ENCODE data around the gene SPTY2D1.
A peak's percentile ranks its signal among the peaks of the same experiment; 100 is the strongest.
"Not testable (repeated sequence)": the region's sequence is repeated elsewhere in the genome, so short reads cannot be mapped to it uniquely, and the experiment has no call there.

Gene SPTY2D1, protein sequence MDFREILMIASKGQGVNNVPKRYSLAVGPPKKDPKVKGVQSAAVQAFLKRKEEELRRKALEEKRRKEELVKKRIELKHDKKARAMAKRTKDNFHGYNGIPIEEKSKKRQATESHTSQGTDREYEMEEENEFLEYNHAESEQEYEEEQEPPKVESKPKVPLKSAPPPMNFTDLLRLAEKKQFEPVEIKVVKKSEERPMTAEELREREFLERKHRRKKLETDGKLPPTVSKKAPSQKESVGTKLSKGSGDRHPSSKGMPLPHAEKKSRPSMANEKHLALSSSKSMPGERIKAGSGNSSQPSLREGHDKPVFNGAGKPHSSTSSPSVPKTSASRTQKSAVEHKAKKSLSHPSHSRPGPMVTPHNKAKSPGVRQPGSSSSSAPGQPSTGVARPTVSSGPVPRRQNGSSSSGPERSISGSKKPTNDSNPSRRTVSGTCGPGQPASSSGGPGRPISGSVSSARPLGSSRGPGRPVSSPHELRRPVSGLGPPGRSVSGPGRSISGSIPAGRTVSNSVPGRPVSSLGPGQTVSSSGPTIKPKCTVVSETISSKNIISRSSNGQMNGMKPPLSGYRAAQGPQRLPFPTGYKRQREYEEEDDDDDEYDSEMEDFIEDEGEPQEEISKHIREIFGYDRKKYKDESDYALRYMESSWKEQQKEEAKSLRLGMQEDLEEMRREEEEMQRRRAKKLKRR

DNA sequence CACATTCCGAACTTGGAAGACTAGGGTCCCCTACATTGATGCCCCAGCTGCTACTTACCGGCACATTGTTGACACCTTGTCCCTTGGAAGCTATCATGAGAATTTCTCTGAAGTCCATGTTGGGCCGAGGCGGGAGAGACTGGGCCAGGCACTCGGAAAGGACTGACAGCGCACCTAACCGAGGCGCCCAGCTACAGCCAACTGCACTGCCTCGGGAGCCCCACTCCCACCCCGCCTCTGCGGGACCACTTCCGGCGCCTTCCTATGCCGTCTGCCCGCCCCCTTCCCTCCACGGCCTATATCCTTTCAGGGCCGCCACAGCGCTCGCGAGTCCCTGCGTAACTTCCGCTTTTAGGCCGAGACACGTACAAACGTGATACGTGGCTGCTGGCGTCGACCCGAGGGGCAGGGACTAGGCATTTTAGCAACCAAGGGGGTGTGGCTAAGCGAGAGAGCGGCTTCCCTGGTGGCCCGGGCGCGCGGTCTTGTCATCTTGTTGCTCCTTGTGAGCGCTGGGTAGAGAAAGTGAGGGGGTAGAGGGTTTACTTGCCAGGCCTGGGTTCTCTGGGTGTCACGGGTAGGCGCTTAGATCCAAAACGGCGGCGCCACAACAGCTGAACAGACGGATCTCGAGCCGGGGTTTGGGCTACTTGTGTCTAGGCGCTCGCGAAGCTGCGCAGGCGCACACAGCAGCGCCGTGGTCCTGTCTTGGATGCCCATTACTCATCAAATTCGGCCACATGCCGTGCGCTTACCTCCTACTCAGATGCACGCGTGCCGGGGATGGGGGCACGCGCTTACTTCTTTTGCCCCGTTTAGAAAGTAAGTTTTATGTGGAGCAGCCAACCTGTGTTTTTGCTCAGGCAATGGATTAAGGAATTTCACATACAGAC is at the start of gene SPTY2D1:
Gene SPTY2D1, minus strand, starts transcription at position 203 of the 893 bp plus-strand sequence. Its CDS starts 85 bp downstream, at position 118.
- Mint-ChIP-seq H3K36me3 (no peaks in the 10 kb centered on the region), H3K27me3 (no peaks in the 10 kb centered on the region), H3K9me3 (ENCODE audit: low read depth) (no peaks in the 10 kb centered on the region), H3K4me3 (peak within 1 kb of the TSS; percentile 98), H3K27ac (peak within 1 kb of the TSS; percentile 100), H3K4me1 (ENCODE audit: low read depth) (peaks cover 34% of the 10 kb centered on the region)

DNA sequence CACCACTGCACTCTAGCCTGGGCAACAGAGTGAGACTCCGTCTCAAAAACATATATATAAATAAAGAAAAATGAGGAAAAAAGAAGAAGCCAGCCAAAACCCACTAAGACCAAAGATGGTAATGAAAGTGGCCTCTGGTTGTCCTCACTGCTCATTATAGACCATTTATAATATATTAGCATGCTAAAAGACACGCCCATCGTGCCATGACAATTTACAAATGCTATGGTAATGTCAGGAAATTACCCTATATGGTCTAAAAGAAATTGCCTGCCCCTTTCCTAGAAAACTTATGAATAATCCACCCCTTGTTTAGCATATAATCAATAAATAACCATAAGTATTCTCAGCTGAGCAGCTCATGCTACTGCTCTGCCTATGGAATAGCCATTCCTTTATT is 48.3 kb upstream of the SPTY2D1 start:
- Mint-ChIP-seq H3K27ac (no peak overlapping the region), H3K27me3 (no peaks in the 10 kb centered on the region), H3K9me3 (ENCODE audit: low read depth) (no peaks in the 10 kb centered on the region), H3K4me1 (ENCODE audit: low read depth) (peaks cover 11% of the 10 kb centered on the region), H3K36me3 (no peaks in the 10 kb centered on the region), H3K4me3 (no peak overlapping the region)

DNA sequence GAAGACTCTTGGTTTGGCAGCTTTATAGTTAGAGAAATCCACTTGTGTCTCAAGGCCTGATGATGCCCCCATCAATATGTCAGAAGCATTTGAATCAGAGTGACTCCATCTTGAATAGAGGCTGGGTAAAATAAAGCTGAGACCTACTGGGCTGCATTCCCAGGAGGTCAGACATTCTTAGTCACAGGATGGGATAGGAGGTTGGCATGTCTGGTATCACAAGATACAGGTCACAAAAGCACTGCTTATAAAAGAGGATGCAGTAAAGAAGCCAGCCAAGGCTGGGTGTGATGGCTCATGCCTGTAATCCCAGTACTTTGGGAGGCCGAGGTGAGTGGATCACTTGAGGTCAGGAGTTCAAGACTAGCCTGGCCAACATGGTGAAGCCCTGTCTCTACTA is 47.8 kb upstream of the SPTY2D1 start:
- peaks cover 12% of the 10 kb centered on the region for H3K4me1 Mint-ChIP-seq (ENCODE audit: low read depth)
- H3K4me3 Mint-ChIP-seq; H3K36me3 Mint-ChIP-seq; H3K27me3 Mint-ChIP-seq; H3K27ac Mint-ChIP-seq; H3K9me3 Mint-ChIP-seq (ENCODE audit: low read depth): not testable (repeated sequence)

DNA sequence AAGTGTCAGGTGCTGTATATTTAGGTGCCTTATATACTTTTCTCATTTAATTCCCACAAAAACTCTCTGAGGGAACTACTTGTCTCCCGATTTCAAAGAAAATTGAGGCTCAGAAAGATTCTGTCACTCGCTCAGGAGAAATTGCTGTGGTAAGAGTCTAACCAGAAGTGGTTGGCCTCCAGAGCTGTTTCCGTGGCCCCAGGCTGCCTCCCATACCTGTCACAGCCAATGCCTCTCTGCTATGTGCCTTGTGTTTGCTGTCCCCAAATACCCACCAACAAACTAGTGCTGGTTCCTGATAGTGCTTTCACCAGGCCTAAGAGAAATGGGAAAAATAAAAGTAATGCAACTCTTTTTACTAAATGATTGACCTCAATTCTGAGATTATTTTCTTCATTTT is 43.4 kb upstream of the SPTY2D1 start:
- H3K4me3 Mint-ChIP-seq: no peak overlapping the region
- peaks cover 30% of the 10 kb centered on the region for H3K4me1 Mint-ChIP-seq (ENCODE audit: low read depth)
- no peaks in the 10 kb centered on the region for H3K36me3 Mint-ChIP-seq
- H3K27ac Mint-ChIP-seq: no peak overlapping the region
- no peaks in the 10 kb centered on the region for H3K9me3 Mint-ChIP-seq (ENCODE audit: low read depth)
- no peaks in the 10 kb centered on the region for H3K27me3 Mint-ChIP-seq

DNA sequence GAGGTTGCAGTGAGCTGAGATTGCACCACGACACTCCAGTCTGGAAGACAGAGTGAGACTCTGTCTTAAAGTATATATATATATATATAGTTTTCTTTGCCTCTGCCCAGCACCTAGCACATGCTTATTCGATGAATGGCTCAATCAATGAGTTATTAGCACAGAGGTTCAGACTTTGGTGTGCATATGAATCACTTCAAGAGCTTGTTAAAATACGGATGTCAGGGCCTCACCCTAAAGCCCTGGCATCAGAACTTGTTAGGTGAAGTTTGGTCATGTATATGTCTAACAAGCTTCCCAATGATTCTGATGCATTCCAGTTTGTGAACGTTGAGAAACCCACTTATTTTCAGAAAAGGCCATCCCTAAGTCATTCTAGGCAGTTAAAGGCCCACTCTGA is 42.7 kb upstream of the SPTY2D1 start:
- no peaks in the 10 kb centered on the region for H3K27me3 Mint-ChIP-seq
- H3K9me3 Mint-ChIP-seq (ENCODE audit: low read depth): no peaks in the 10 kb centered on the region
- H3K36me3 Mint-ChIP-seq: no peaks in the 10 kb centered on the region
- H3K4me3 Mint-ChIP-seq: no peak overlapping the region
- H3K27ac Mint-ChIP-seq: no peak overlapping the region
- peaks cover 35% of the 10 kb centered on the region for H3K4me1 Mint-ChIP-seq (ENCODE audit: low read depth)

DNA sequence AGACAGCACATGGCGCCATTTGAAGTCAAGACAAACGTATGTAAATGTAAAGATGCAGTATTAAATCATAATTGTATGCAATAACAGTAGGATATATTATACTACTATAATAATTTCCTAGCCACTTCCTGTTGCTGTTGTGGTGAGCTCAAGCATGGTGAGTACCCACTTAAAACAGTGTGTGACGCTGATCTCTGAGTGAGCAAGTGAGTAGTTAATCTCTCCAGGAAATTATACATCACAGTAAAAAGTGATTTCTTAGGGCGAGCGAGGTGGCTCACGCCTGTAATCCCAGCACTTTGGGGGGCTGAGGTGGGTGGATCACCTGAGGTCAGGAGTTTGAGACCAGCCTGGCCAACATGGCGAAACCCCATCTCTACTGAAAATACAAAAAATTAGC is 38.1 kb upstream of the SPTY2D1 start:
- not testable (repeated sequence) for H3K36me3 Mint-ChIP-seq; H3K9me3 Mint-ChIP-seq (ENCODE audit: low read depth); H3K27me3 Mint-ChIP-seq
- Mint-ChIP-seq H3K4me1 (ENCODE audit: low read depth) (peaks cover 56% of the 10 kb centered on the region), H3K4me3 (peak overlapping the region; percentile 75), H3K27ac (peak overlapping the region; percentile 93)

DNA sequence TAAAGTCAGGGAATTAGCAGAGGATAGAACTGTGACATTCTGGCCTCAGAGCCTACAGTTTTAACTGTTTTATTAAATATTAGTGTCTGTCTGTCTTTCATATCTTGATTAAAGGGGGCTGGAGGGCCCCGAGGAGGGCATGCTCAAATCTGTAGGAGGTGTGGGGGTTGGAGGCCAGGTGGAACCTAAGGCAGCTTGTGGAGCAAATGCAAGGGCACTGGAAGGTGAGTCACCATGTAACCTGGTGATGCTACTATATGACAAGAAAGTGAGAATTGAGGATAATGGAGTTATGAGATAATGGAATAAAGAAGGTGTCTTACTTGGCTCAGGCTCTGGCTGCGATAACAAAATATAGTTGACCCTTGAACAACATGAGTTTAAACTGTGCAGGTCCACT is 37.1 kb upstream of the SPTY2D1 start:
- Mint-ChIP-seq H3K36me3 (peaks cover 3% of the 10 kb centered on the region), H3K4me1 (ENCODE audit: low read depth) (peaks cover 59% of the 10 kb centered on the region), H3K27me3 (no peaks in the 10 kb centered on the region), H3K27ac (peak overlapping the region; percentile 94), H3K9me3 (ENCODE audit: low read depth) (peaks cover 5% of the 10 kb centered on the region), H3K4me3 (peak overlapping the region; percentile 36)

DNA sequence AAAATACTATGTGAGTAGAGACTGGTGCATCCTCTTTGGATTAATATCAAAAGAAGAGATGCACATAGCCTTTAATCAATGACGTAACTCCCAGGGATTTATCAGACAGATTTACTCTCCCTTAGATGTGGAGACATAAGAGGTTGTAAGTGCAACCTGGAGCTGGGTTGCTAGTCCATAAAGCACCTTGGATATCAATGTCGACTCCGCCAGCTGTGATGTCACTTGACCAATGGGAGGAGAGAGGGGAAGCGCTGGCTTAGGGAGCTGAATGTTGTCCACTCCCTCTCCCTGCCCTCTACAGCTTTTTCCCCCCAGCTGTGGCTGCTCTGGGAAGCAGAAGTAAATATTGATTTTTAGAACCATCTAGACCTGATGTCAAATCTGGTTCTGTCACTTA is 35.6 kb upstream of the SPTY2D1 start:
- Mint-ChIP-seq H3K4me1 (ENCODE audit: low read depth) (peaks cover 64% of the 10 kb centered on the region), H3K4me3 (no peak overlapping the region), H3K27ac (peak overlapping the region; percentile 79), H3K27me3 (no peaks in the 10 kb centered on the region), H3K36me3 (peaks cover 3% of the 10 kb centered on the region), H3K9me3 (ENCODE audit: low read depth) (peaks cover 5% of the 10 kb centered on the region)

DNA sequence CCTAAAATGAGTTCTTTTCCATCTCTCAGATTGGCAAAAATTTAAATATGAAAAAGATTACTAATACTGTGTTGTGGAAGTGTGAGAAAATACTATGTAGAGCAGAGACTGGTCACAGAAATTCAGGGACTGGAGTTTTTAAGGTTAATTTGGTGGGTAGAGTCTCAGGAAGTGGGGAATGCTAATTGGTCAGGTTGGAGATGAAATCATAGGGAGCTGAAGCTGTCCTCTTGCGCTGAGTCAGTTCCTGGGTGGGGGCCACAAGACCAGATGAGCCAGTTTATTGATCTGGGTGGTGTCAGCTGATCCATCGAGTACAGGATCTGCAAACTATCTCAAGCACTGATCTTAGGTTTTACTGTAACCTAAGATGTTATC is 35.1 kb upstream of the SPTY2D1 start:
- H3K4me3 Mint-ChIP-seq: peak overlapping the region; percentile 51
- peak overlapping the region; percentile 79 for H3K27ac Mint-ChIP-seq
- H3K4me1 Mint-ChIP-seq (ENCODE audit: low read depth): peaks cover 63% of the 10 kb centered on the region
- H3K9me3 Mint-ChIP-seq (ENCODE audit: low read depth): peaks cover 5% of the 10 kb centered on the region
- H3K36me3 Mint-ChIP-seq: peaks cover 3% of the 10 kb centered on the region
- no peaks in the 10 kb centered on the region for H3K27me3 Mint-ChIP-seq

DNA sequence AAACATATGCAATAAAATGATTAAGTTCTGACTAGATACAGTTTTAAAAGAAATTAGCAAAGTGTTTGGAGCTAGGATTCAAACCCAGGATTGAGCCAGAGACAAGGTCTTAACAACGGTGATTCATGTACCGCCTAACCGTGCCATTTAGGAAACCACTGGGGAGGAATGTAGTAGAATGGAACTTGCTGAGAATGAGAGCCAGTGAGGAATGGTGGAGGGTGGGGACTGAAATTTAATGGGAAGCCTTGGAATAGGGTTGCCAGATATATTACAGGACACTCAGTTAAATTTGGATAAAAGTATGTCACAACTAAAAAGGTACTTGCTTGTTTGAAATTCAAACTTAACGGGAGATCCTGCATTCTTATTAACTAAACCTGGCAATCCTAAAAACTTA is 34.0 kb upstream of the SPTY2D1 start:
- peaks cover 3% of the 10 kb centered on the region for H3K36me3 Mint-ChIP-seq
- no peak overlapping the region for H3K4me3 Mint-ChIP-seq
- H3K27me3 Mint-ChIP-seq: no peaks in the 10 kb centered on the region
- H3K4me1 Mint-ChIP-seq (ENCODE audit: low read depth): peaks cover 57% of the 10 kb centered on the region
- H3K9me3 Mint-ChIP-seq (ENCODE audit: low read depth): peaks cover 5% of the 10 kb centered on the region
- H3K27ac Mint-ChIP-seq: peak overlapping the region; percentile 8

DNA sequence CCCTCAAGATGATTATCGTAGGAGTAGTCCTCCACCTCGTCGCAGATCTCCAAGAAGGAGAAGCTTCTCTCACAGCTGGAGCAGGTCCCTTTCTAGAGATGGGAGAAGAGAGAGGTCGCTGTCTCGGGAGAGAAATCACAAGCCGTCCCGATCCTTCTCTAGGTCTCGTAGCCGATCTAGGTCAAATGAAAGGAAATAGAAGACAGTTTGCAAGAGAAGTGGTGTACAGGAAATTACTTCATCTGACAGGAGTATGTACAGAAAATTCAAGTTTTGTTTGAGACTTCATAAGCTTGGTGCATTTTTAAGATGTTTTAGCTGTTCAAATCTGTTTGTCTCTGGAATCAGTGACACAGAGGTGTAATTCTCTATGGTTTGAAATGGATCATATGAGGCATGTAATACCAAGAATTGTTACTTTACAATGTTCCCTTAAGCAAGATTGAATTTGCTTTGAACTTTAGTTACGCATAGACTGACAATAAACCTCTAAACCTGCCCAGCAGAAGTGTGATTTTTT is 31.3 kb upstream of the SPTY2D1 start:
- not testable (repeated sequence) for H3K27me3 Mint-ChIP-seq; H3K36me3 Mint-ChIP-seq; H3K9me3 Mint-ChIP-seq (ENCODE audit: low read depth)
- H3K27ac Mint-ChIP-seq: peak overlapping the region; percentile 94
- peak overlapping the region; percentile 71 for H3K4me3 Mint-ChIP-seq
- H3K4me1 Mint-ChIP-seq (ENCODE audit: low read depth): peaks cover 39% of the 10 kb centered on the region

DNA sequence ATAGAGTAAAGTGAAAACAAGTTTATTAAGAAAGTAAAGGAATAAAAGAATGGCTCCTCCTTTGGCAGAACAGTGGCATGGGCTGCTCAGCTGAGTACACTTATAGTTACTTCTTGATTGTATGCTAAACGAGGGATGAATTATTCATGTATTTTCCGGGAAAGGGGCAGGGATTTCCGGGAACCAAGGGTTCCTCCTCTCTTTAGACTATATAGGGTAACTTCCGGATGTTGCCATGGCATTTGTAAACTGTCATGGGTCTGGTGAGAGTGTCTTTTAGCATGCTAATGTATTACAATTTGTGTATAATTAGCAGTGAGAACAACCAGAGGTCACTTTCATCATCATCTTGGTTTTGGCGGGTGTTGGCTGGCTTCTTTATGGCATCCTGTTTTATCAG is 23.5 kb upstream of the SPTY2D1 start:
- H3K27ac Mint-ChIP-seq: no peak overlapping the region

DNA sequence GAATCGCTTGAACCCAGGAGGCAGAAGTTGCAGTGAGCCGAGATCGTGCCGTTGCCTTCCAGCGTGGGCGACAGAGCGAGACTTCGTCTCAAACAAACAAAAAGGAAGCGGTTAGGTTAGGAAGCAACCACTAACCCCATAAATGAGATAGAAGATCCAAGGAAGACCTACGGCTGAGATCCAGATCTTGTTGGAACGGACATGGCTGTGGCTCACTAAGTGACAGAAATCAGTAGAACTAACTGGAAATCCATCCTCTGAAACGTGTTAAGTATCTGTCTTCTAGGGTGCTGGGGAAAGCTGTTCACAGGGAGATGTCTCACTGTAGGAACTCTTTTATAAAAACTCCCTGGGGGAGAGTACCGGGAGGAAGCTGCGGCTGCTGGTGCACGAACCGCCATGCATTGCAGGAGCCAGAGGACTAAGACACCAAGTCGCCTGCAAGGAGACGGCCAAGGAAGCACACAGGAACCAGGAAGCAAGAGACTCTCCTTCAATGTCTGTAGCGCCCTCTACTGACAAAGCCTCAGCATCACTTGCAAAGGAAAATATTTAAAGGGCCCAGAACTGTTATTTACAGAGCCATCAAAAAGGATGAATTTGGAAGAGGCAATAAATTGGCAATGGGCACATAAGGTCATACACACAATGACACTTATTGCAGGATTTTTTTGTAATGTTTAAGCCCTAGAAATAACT is 16.9 kb upstream of the SPTY2D1 start:
- H3K4me1 Mint-ChIP-seq (ENCODE audit: low read depth): no peaks in the 10 kb centered on the region
- no peaks in the 10 kb centered on the region for H3K27me3 Mint-ChIP-seq

More for the DNA sequence above, 23.5 kb upstream of the SPTY2D1 start:
- Mint-ChIP-seq H3K36me3 (peaks cover 2% of the 10 kb centered on the region), H3K27me3 (peaks cover 4% of the 10 kb centered on the region), H3K4me3 (no peak overlapping the region), H3K9me3 (ENCODE audit: low read depth) (no peaks in the 10 kb centered on the region), H3K4me1 (ENCODE audit: low read depth) (no peaks in the 10 kb centered on the region)

DNA sequence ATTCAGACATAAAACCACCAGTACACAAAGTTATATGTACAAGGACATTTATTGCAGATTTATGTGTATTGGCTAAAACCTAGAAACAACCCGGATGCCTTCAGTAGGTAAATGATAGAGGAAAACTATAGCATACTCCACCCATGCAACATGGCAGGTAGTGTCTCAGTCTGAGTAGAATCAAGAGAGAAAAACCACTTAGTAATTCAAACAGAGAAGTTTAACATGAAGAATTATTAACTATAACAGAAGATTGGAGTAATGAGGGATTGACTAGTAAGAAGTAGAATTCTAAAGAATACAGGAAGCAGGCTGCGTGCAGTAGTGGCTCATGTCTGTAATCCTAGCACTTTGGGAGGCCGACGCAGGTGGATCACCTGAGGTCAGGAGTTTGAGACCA is 16.2 kb upstream of the SPTY2D1 start:
- no peak overlapping the region for H3K4me3 Mint-ChIP-seq
- no peak overlapping the region for H3K27ac Mint-ChIP-seq
- H3K4me1 Mint-ChIP-seq (ENCODE audit: low read depth): no peaks in the 10 kb centered on the region
- H3K36me3 Mint-ChIP-seq: no peaks in the 10 kb centered on the region
- no peaks in the 10 kb centered on the region for H3K9me3 Mint-ChIP-seq (ENCODE audit: low read depth)
- H3K27me3 Mint-ChIP-seq: no peaks in the 10 kb centered on the region

More for the DNA sequence above, 16.9 kb upstream of the SPTY2D1 start:
- no peak overlapping the region for H3K27ac Mint-ChIP-seq
- H3K4me3 Mint-ChIP-seq: no peak overlapping the region
- no peaks in the 10 kb centered on the region for H3K9me3 Mint-ChIP-seq (ENCODE audit: low read depth)
- no peaks in the 10 kb centered on the region for H3K36me3 Mint-ChIP-seq

All from activated naive CD8-positive, alpha-beta T cell (primary cell).